ENCODE results near the gene CD59. TPM values are rescaled to one million over a fixed set of nuclear protein-coding genes. Genes with fewer than 3 reads are reported as not detected.

Gene CD59
- total and polyA plus RNA-seq, 2 of the 13 experiments (the other 11 are each of a cell fraction or from before 2014, with no cell fraction given) = 127 to 289 TPM

DNA sequence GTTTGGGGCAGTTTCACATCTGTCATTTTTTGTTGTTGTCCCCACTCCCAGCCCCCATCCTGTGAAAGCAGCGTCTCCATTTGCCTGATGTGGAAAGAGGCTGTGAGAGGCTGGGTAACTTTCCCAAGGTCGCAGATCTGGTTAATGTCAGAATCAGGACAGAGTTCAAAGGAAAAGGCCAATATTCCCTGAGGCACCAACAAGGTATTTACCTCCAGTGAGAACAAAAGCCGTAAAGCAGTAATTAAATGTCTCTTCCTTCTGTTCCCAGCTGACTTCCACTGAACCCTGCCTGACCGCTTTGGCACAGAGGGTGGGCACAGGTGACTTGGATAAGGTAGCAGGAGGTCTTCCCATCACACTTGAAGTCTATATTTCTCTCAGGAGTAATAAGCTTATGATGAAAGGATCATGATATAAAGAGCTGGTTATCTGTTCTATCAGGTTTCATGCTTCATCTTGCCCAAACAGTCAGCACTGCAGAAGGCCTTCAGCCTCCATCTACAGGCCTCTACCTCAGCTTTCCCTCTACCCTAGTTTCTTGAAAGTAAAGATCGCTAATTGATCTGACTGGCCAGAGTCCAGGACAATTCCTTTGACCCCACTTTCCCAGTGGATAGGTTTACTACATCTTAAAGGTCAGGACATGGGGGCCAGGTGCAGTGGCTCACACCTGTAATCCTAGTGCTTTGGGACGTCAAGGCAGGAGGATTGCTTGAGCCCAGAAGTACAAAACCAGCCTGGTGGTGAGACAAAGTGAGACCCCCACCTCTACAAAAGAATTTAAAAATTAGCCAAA lies 45.0 kb downstream of the CD59 start (continued):
- TF ChIP-seq, protein P1, sequence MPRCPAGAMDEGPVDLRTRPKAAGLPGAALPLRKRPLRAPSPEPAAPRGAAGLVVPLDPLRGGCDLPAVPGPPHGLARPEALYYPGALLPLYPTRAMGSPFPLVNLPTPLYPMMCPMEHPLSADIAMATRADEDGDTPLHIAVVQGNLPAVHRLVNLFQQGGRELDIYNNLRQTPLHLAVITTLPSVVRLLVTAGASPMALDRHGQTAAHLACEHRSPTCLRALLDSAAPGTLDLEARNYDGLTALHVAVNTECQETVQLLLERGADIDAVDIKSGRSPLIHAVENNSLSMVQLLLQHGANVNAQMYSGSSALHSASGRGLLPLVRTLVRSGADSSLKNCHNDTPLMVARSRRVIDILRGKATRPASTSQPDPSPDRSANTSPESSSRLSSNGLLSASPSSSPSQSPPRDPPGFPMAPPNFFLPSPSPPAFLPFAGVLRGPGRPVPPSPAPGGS (CRISPR knock-in tag; IDR thresholded peaks at IDR 0.05) = no peak
- TF ChIP-seq ELF3 (CRISPR knock-in tag; IDR thresholded peaks at IDR 0.05) = peak; percentile 58
- TF ChIP-seq ZNF557 (CRISPR knock-in tag; IDR thresholded peaks at IDR 0.05) = no peak
- TF ChIP-seq, protein P2, sequence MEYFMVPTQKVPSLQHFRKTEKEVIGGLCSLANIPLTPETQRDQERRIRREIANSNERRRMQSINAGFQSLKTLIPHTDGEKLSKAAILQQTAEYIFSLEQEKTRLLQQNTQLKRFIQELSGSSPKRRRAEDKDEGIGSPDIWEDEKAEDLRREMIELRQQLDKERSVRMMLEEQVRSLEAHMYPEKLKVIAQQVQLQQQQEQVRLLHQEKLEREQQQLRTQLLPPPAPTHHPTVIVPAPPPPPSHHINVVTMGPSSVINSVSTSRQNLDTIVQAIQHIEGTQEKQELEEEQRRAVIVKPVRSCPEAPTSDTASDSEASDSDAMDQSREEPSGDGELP (IDR thresholded peaks at IDR 0.05; ENCODE audit: borderline replicate concordance, low read depth) = peak; percentile 45; the same call in 1 of the 2 replicates
- no peak for TF ChIP-seq ZNF550 (CRISPR knock-in tag; IDR thresholded peaks at IDR 0.05; ENCODE audit: borderline replicate concordance)
- TF ChIP-seq BORCS8-MEF2B (CRISPR knock-in tag; IDR thresholded peaks at IDR 0.05) = 0 out of 2 replicates have a peak, but pooled peaks have one; percentile 19
- 0 out of 2 replicates have a peak, but pooled peaks have one; percentile 50 for TF ChIP-seq ZNF670 (CRISPR knock-in tag; IDR thresholded peaks at IDR 0.05; ENCODE audit: borderline replicate concordance)
- no peak for TF ChIP-seq ZNF496 (CRISPR knock-in tag; IDR thresholded peaks at IDR 0.05; ENCODE audit: insufficient replicate concordance)
- TF ChIP-seq ZNF382 (CRISPR knock-in tag; IDR thresholded peaks at IDR 0.05; ENCODE audit: borderline replicate concordance) = no peak
- TF ChIP-seq ZKSCAN1 (IDR thresholded peaks at IDR 0.05; ENCODE audit: low read length) = no peak
- peak; percentile 58; the same call in 1 of the 2 replicates for TF ChIP-seq ZNF264 (CRISPR knock-in tag; IDR thresholded peaks at IDR 0.05)
- no peak for TF ChIP-seq GTF3A (CRISPR knock-in tag; conservative IDR thresholded peaks at IDR 0.05)
- no peak for TF ChIP-seq ZNF547 (CRISPR knock-in tag; IDR thresholded peaks at IDR 0.05)
- 0 out of 2 replicates have a peak, but pooled peaks have one; percentile 6 for TF ChIP-seq AHR (CRISPR knock-in tag; IDR thresholded peaks at IDR 0.05)
- peak; percentile 81 for TF ChIP-seq TBX2 (CRISPR knock-in tag; IDR thresholded peaks at IDR 0.05; ENCODE audit: borderline replicate concordance)
- TF ChIP-seq, protein P3, sequence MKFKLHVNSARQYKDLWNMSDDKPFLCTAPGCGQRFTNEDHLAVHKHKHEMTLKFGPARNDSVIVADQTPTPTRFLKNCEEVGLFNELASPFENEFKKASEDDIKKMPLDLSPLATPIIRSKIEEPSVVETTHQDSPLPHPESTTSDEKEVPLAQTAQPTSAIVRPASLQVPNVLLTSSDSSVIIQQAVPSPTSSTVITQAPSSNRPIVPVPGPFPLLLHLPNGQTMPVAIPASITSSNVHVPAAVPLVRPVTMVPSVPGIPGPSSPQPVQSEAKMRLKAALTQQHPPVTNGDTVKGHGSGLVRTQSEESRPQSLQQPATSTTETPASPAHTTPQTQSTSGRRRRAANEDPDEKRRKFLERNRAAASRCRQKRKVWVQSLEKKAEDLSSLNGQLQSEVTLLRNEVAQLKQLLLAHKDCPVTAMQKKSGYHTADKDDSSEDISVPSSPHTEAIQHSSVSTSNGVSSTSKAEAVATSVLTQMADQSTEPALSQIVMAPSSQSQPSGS (CRISPR knock-in tag; IDR thresholded peaks at IDR 0.05) = peak; percentile 62; the same call in 1 of the 2 replicates
- TF ChIP-seq, protein P4, sequence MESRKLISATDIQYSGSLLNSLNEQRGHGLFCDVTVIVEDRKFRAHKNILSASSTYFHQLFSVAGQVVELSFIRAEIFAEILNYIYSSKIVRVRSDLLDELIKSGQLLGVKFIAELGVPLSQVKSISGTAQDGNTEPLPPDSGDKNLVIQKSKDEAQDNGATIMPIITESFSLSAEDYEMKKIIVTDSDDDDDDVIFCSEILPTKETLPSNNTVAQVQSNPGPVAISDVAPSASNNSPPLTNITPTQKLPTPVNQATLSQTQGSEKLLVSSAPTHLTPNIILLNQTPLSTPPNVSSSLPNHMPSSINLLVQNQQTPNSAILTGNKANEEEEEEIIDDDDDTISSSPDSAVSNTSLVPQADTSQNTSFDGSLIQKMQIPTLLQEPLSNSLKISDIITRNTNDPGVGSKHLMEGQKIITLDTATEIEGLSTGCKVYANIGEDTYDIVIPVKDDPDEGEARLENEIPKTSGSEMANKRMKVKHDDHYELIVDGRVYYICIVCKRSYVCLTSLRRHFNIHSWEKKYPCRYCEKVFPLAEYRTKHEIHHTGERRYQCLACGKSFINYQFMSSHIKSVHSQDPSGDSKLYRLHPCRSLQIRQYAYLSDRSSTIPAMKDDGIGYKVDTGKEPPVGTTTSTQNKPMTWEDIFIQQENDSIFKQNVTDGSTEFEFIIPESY (CRISPR knock-in tag; IDR thresholded peaks at IDR 0.05) = no peak
- TF ChIP-seq, protein P5, sequence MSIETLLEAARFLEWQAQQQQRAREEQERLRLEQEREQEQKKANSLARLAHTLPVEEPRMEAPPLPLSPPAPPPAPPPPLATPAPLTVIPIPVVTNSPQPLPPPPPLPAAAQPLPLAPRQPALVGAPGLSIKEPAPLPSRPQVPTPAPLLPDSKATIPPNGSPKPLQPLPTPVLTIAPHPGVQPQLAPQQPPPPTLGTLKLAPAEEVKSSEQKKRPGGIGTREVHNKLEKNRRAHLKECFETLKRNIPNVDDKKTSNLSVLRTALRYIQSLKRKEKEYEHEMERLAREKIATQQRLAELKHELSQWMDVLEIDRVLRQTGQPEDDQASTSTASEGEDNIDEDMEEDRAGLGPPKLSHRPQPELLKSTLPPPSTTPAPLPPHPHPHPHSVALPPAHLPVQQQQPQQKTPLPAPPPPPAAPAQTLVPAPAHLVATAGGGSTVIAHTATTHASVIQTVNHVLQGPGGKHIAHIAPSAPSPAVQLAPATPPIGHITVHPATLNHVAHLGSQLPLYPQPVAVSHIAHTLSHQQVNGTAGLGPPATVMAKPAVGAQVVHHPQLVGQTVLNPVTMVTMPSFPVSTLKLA (IDR thresholded peaks at IDR 0.05) = no peak
- TF ChIP-seq ESRRA (CRISPR knock-in tag; IDR thresholded peaks at IDR 0.05; ENCODE audit: low read depth) = peak; percentile 66; the same call in 1 of the 2 replicates
- no peak for TF ChIP-seq ZNF724P (CRISPR knock-in tag; IDR thresholded peaks at IDR 0.05; ENCODE audit: borderline replicate concordance)
- no peak for TF ChIP-seq SIN3A (IDR thresholded peaks at IDR 0.05; ENCODE audit: borderline replicate concordance, low read depth, low read length)

Measured in HepG2 (cell line).